GM06990 (cell line): ENCODE data around the gene MEF2C.

Experiments used
- DNase-seq: peaks from one replicate; pipeline ENCODE4 v3.0.0-alpha.2; 2011; ENCODE audit not compliant: insufficient read length; ENCODE audit errors: extremely low read depth
- H3K27me3 ChIP-seq: replicated peaks from 2 replicates; pipeline ENCODE4 v1.6.0; 2011; ENCODE audit warnings: low read length; ENCODE audit not compliant: control insufficient read depth, insufficient read depth
- H3K36me3 ChIP-seq: 2 replicates; pipeline ENCODE4 v1.5.1; 2011; ENCODE audit warnings: low read length; ENCODE audit not compliant: control insufficient read depth, insufficient read depth
- H3K4me3 ChIP-seq: replicated peaks from 2 replicates; pipeline ENCODE4 v1.5.1; 2011; ENCODE audit warnings: low read depth, mild to moderate bottlenecking, control low read depth, low read length
- TF ChIP-seq, protein P1 (sequence below): IDR thresholded peaks from 2 replicates; pipeline ENCODE4 v1.5.1; 2011; ENCODE audit warnings: low read length, control low read depth, mild to moderate bottlenecking, inconsistent platforms; ENCODE audit not compliant: insufficient read depth, poor library complexity, severe bottlenecking

The MEF2C gene

DNA sequence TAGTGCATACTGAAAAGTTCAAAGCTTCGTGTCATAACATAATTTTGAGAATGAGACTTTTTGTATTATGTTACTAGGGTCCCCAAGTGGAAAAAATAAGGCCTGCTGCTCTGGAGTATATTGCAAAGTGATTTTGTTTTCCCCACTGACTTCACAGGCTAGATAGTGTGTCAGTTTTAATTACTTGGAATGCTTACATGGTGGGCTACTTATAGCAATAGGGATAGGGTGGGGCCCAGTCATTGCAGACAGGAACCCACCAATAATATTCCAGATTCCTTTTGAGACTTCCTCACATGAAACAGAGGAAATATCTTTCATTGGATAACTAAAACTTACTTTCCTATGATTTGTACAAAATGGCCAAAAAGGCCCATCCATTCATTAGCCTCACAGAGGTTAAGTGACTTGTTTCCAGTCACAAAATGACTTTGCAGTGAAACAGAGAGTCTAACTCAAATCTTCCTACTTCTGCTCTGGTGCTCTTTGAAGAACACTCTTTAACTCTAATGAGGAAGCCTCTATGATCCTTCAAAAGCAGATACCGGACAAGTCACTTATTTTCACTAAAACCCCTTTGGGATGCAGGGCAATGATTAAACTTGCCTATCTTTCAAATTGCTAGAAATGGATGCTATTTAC lies 16.2 kb upstream of the MEF2C start:
- no peak overlapping the region for H3K4me3 ChIP-seq
- H3K27me3 ChIP-seq, result no peaks in the 10 kb centered on the region
- no peak for DNase-seq
- TF ChIP-seq, protein P1, sequence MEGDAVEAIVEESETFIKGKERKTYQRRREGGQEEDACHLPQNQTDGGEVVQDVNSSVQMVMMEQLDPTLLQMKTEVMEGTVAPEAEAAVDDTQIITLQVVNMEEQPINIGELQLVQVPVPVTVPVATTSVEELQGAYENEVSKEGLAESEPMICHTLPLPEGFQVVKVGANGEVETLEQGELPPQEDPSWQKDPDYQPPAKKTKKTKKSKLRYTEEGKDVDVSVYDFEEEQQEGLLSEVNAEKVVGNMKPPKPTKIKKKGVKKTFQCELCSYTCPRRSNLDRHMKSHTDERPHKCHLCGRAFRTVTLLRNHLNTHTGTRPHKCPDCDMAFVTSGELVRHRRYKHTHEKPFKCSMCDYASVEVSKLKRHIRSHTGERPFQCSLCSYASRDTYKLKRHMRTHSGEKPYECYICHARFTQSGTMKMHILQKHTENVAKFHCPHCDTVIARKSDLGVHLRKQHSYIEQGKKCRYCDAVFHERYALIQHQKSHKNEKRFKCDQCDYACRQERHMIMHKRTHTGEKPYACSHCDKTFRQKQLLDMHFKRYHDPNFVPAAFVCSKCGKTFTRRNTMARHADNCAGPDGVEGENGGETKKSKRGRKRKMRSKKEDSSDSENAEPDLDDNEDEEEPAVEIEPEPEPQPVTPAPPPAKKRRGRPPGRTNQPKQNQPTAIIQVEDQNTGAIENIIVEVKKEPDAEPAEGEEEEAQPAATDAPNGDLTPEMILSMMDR, result no peak
- H3K36me3 ChIP-seq, result no peaks in the 10 kb centered on the region

DNA sequence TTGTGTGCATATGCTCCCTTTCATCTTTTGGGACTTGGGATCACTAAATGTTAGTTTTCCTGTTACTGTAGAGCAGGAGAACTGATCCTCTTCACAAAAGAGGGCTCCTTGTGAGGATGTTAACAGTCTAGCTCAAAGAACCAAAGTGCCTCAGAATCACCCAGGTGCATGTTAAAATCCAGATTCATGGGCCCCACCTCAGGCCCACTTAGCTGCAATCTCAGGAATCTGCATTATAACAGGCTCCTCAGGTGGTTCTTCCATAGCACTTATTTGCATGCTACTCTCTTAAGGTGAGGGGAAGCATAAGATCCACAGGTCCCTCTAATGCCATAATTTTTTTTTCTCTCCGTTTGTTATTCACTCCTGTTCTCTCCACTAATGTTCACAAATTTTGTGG lies 14.8 kb upstream of the MEF2C start:
- DNase-seq, result no peak
- TF ChIP-seq, protein P1, result no peak
- no peak overlapping the region for H3K4me3 ChIP-seq
- no peaks in the 10 kb centered on the region for H3K27me3 ChIP-seq
- no peaks in the 10 kb centered on the region for H3K36me3 ChIP-seq

DNA sequence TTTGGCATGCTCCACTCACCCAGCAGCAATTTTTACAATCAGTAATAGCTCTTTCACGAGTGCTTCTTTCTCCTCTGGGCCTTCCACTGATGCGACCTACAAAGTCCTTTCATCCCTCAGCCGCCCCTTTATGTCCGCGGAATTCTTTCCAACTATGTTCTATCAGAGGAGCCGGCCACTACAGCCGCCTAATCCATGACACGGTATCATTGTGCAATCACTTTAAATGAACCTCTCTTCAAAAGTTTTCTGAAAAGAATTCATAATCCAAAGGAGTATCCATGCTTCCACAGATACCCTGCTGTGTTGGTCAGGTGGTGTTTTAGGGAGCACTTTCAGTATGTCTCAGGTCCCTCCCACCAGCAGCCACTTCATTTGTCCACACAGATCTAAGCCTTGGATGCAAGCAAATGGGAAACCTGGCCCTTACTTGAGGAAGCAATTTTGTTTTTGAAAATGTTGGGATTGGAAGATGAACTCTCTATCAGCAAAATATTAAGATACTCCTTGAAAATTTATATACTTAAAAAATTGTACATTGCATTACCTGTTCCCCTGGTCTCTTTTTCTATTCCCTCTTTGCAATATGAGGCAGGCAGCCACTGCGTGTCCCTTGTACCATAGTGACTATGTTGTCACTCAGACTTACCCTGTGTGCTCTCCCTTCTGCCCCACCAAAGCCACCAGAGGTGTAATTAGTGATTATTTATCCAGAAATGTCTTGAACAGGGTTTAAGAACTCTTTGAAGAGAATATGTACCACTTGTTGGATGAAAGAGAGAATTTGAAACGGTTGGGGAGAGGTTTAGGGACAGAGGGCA lies 12.9 kb upstream of the MEF2C start:
- no peak overlapping the region for H3K4me3 ChIP-seq
- DNase-seq, result no peak
- TF ChIP-seq, protein P1, result no peak
- H3K36me3 ChIP-seq, result no peaks in the 10 kb centered on the region
- H3K27me3 ChIP-seq, result no peaks in the 10 kb centered on the region

DNA sequence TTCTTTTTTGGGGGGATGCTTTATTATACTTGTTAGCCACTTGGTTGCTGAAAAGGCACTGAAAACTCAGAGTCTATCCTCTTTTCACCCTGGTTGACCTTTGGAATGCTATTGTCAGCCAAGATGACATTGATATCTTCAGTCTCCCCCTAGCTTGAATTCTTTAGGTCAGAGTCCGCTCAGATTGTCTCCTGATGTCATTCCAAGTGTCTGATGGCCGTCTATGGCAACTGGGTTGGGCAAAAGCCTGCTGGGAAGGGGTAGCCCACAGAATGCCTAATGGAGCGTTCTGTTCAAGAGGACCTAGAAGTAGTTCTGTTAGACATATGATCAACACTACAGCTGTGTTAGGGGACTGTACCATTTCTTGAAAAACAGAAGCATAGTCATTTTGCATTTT lies 9.7 kb upstream of the MEF2C start:
- Histone ChIP-seq H3K27me3 (no peaks in the 10 kb centered on the region), H3K4me3 (no peak overlapping the region), H3K36me3 (no peaks in the 10 kb centered on the region)
- TF ChIP-seq, protein P1, result no peak
- DNase-seq, result no peak

DNA sequence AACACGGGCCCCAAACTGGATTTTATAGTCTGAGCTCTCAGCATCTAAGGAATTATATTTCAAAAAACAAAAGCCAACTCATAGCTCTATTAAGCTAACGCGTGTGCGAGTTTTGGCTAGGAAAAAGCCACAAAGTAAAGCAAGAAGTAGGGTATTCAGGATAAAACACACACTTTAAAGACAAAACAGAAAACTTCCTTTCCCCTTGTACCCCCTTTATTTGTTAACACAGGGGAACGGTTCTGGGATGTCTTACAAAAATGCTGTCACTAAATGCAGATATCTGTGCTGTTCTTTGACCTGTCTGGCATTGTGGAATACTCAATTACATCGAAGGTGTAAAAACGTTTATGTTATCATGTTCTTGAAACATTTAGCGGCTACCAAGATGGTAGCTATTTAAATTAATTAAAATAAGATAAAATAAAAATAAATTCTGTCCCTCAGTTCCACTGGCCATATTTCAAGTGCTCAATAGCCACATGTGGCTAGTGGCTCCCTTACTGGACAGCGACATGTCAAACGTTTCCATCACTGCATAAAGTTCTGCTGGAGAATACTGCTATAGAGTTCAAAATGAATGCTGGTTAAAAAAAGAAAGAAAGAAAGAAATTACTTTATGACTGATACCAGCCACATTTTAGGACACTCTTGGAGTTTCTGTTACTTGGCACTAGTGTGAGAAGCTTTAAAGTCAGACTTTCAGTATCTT lies 7.2 kb upstream of the MEF2C start:
- Histone ChIP-seq H3K4me3 (peak overlapping the region; percentile 94), H3K27me3 (no peaks in the 10 kb centered on the region), H3K36me3 (no peaks in the 10 kb centered on the region)
- no peak for DNase-seq
- TF ChIP-seq, protein P1, result no peak
